Measurements from ENCODE around the gene CFDP1. TPM values are rescaled to one million over a fixed set of nuclear protein-coding genes. Genes with fewer than 3 reads are reported as not detected.

The CFDP1 gene
- total RNA-seq, 1 donor from 2014 or later, result 35.4 TPM

GRCh38 chr16:75315539-75316306 lies 117.6 kb downstream of the CFDP1 start:
- peaks cover 26% of the 10 kb centered on the region for H3K27me3 Mint-ChIP-seq (ENCODE audit: insufficient read depth)
- H3K27ac Mint-ChIP-seq, result no peak overlapping the region
- H3K4me3 Mint-ChIP-seq, result no peak overlapping the region
- no peak for DNase-seq (ENCODE audit: low spot score)
- peaks cover 11% of the 10 kb centered on the region for H3K36me3 Mint-ChIP-seq (ENCODE audit: low read depth)
- H3K4me1 Mint-ChIP-seq (ENCODE audit: low read depth), result peaks cover 23% of the 10 kb centered on the region
- H3K9me3 Mint-ChIP-seq, result no peaks in the 10 kb centered on the region
- intact Hi-C loops (cut with micrococcal nuclease), result no loop called here

- intact Hi-C loops (cut with micrococcal nuclease), result no loop called here
- H3K27me3 Mint-ChIP-seq (ENCODE audit: insufficient read depth), result peaks cover 12% of the 10 kb centered on the region
- H3K4me1 Mint-ChIP-seq (ENCODE audit: low read depth), result peaks cover 7% of the 10 kb centered on the region
- peaks cover 12% of the 10 kb centered on the region for H3K36me3 Mint-ChIP-seq (ENCODE audit: low read depth)
- H3K27ac Mint-ChIP-seq, result no peak overlapping the region
- no peak for DNase-seq (ENCODE audit: low spot score)
- no peaks in the 10 kb centered on the region for H3K9me3 Mint-ChIP-seq
- no peak overlapping the region for H3K4me3 Mint-ChIP-seq
These were observed 120.4 kb downstream of the CFDP1 start for GRCh38 chr16:75312875-75313274.

GRCh38 chr16:75311383-75311938 lies 121.8 kb downstream of the CFDP1 start:
- peaks cover 6% of the 10 kb centered on the region for H3K36me3 Mint-ChIP-seq (ENCODE audit: low read depth)
- no peaks in the 10 kb centered on the region for H3K9me3 Mint-ChIP-seq
- no peak overlapping the region for H3K27ac Mint-ChIP-seq
- intact Hi-C loops (cut with micrococcal nuclease), result no loop called here
- H3K4me3 Mint-ChIP-seq, result no peak overlapping the region
- peaks cover 11% of the 10 kb centered on the region for H3K27me3 Mint-ChIP-seq (ENCODE audit: insufficient read depth)
- no peak for DNase-seq (ENCODE audit: low spot score)
- H3K4me1 Mint-ChIP-seq (ENCODE audit: low read depth), result no peaks in the 10 kb centered on the region

- Mint-ChIP-seq H3K36me3 (ENCODE audit: low read depth) (peaks cover 3% of the 10 kb centered on the region), H3K4me1 (ENCODE audit: low read depth) (peaks cover 9% of the 10 kb centered on the region), H3K9me3 (no peaks in the 10 kb centered on the region), H3K4me3 (no peak overlapping the region), H3K27ac (no peak overlapping the region), H3K27me3 (ENCODE audit: insufficient read depth) (peaks cover 11% of the 10 kb centered on the region)
- no peak for DNase-seq (ENCODE audit: low spot score)
- intact Hi-C loops (cut with micrococcal nuclease), result no loop called here
These were observed 122.8 kb downstream of the CFDP1 start for GRCh38 chr16:75310541-75310940.

GRCh38 chr16:75309899-75310430 lies 123.3 kb downstream of the CFDP1 start:
- H3K4me1 Mint-ChIP-seq (ENCODE audit: low read depth), result peaks cover 15% of the 10 kb centered on the region
- no peaks in the 10 kb centered on the region for H3K9me3 Mint-ChIP-seq
- intact Hi-C loops (cut with micrococcal nuclease), result no loop called here
- DNase-seq (ENCODE audit: low spot score), result no peak
- no peak overlapping the region for H3K27ac Mint-ChIP-seq
- no peak overlapping the region for H3K4me3 Mint-ChIP-seq
- H3K36me3 Mint-ChIP-seq (ENCODE audit: low read depth), result peaks cover 4% of the 10 kb centered on the region
- peaks cover 11% of the 10 kb centered on the region for H3K27me3 Mint-ChIP-seq (ENCODE audit: insufficient read depth)

- Mint-ChIP-seq H3K4me3 (no peak overlapping the region), H3K9me3 (no peaks in the 10 kb centered on the region), H3K36me3 (ENCODE audit: low read depth) (peaks cover 11% of the 10 kb centered on the region), H3K27me3 (ENCODE audit: insufficient read depth) (peaks cover 11% of the 10 kb centered on the region), H3K27ac (no peak overlapping the region), H3K4me1 (ENCODE audit: low read depth) (peaks cover 19% of the 10 kb centered on the region)
- DNase-seq (ENCODE audit: low spot score), result no peak
- intact Hi-C loops (cut with micrococcal nuclease), result no loop called here
These were observed 124.1 kb downstream of the CFDP1 start for GRCh38 chr16:75309156-75309555.

GRCh38 chr16:75308011-75308410 lies 125.3 kb downstream of the CFDP1 start:
- Mint-ChIP-seq H3K36me3 (ENCODE audit: low read depth) (peaks cover 19% of the 10 kb centered on the region), H3K9me3 (no peaks in the 10 kb centered on the region), H3K4me3 (no peak overlapping the region), H3K4me1 (ENCODE audit: low read depth) (peaks cover 19% of the 10 kb centered on the region), H3K27me3 (ENCODE audit: insufficient read depth) (peaks cover 9% of the 10 kb centered on the region), H3K27ac (no peak overlapping the region)
- DNase-seq (ENCODE audit: low spot score), result no peak
- intact Hi-C loops (cut with micrococcal nuclease), result no loop called here

GRCh38 chr16:75307506-75307905 lies 125.8 kb downstream of the CFDP1 start:
- peaks cover 19% of the 10 kb centered on the region for H3K4me1 Mint-ChIP-seq (ENCODE audit: low read depth)
- peaks cover 19% of the 10 kb centered on the region for H3K36me3 Mint-ChIP-seq (ENCODE audit: low read depth)
- no peak overlapping the region for H3K4me3 Mint-ChIP-seq
- no peaks in the 10 kb centered on the region for H3K9me3 Mint-ChIP-seq
- intact Hi-C loops (cut with micrococcal nuclease), result no loop called here
- DNase-seq (ENCODE audit: low spot score), result no peak
- H3K27ac Mint-ChIP-seq, result no peak overlapping the region
- H3K27me3 Mint-ChIP-seq (ENCODE audit: insufficient read depth), result peaks cover 9% of the 10 kb centered on the region

- H3K27ac Mint-ChIP-seq, result no peak overlapping the region
These were observed 127.1 kb downstream of the CFDP1 start for GRCh38 chr16:75306099-75306762.

GRCh38 chr16:75305364-75306098 lies 127.8 kb downstream of the CFDP1 start:
- Mint-ChIP-seq H3K4me3 (no peak overlapping the region), H3K27ac (no peak overlapping the region), H3K4me1 (ENCODE audit: low read depth) (peaks cover 19% of the 10 kb centered on the region), H3K9me3 (no peaks in the 10 kb centered on the region), H3K36me3 (ENCODE audit: low read depth) (peaks cover 33% of the 10 kb centered on the region), H3K27me3 (ENCODE audit: insufficient read depth) (peaks cover 1% of the 10 kb centered on the region)
- peak; percentile 1 for DNase-seq (ENCODE audit: low spot score)
- intact Hi-C loops (cut with micrococcal nuclease), result no loop called here

More at GRCh38 chr16:75306099-75306762, 127.1 kb downstream of the CFDP1 start:
- intact Hi-C loops (cut with micrococcal nuclease), result no loop called here
- Mint-ChIP-seq H3K27me3 (ENCODE audit: insufficient read depth) (peaks cover 7% of the 10 kb centered on the region), H3K36me3 (ENCODE audit: low read depth) (peaks cover 27% of the 10 kb centered on the region), H3K4me3 (no peak overlapping the region), H3K4me1 (ENCODE audit: low read depth) (peaks cover 19% of the 10 kb centered on the region), H3K9me3 (no peaks in the 10 kb centered on the region)
- no peak for DNase-seq (ENCODE audit: low spot score)

- no peak for DNase-seq (ENCODE audit: low spot score)
- Mint-ChIP-seq H3K4me3 (no peak overlapping the region), H3K4me1 (ENCODE audit: low read depth) (peaks cover 19% of the 10 kb centered on the region), H3K27me3 (ENCODE audit: insufficient read depth) (no peaks in the 10 kb centered on the region), H3K27ac (no peak overlapping the region), H3K9me3 (no peaks in the 10 kb centered on the region), H3K36me3 (ENCODE audit: low read depth) (peaks cover 36% of the 10 kb centered on the region)
- intact Hi-C loops (cut with micrococcal nuclease), result no loop called here
These were observed 128.6 kb downstream of the CFDP1 start for GRCh38 chr16:75304521-75305363.

- no peak for DNase-seq (ENCODE audit: low spot score)
- no peaks in the 10 kb centered on the region for H3K9me3 Mint-ChIP-seq
- intact Hi-C loops (cut with micrococcal nuclease), result no loop called here
- H3K4me3 Mint-ChIP-seq, result no peak overlapping the region
- H3K36me3 Mint-ChIP-seq (ENCODE audit: low read depth), result peaks cover 40% of the 10 kb centered on the region
- H3K4me1 Mint-ChIP-seq (ENCODE audit: low read depth), result peaks cover 19% of the 10 kb centered on the region
- no peaks in the 10 kb centered on the region for H3K27me3 Mint-ChIP-seq (ENCODE audit: insufficient read depth)
- H3K27ac Mint-ChIP-seq, result no peak overlapping the region
These were observed 131.5 kb downstream of the CFDP1 start for GRCh38 chr16:75301804-75302203.

All from activated T-helper 1 cell treated with anti-CD3 and anti-CD28 coated beads, Interleukin-12 subunit alpha, Interleukin-12 subunit beta, Interleukin-2, Interleukin-4 antibody, amounts not matched to agents 30 ng/mL and 10 ng/mL and 1 ng/mL, durations not matched to agents 14 hours and 24 hours and 36 hours (primary cell).